Measurements from ENCODE around the gene COPS6. TPM values are rescaled to one million over a fixed set of nuclear protein-coding genes. Genes with fewer than 3 reads are reported as not detected.

COPS6 gene
- total RNA-seq, 4 donors from 2014 or later = 18.3 to 61.3 (median 44.5) TPM

- in situ Hi-C loops (cut with MboI; ENCODE audit: low pct_ligation_motif_present in 1 of 4, low pct_unique_long_range_greater_than_20kb in 1 of 4, low sequenced_read_pairs in 3 of 4) = no loop called here
Measured at GRCh38 chr7:100115026-100115425, 26.3 kb downstream of the COPS6 start.

GRCh38 chr7:100118388-100119071, 29.8 kb downstream of the COPS6 start:
- Histone ChIP-seq H3K36me3 (no peaks in the 10 kb centered on the region), H3K27ac (peak overlapping the region; percentile 88 to 94 (median 90)), H3K9me3 (no peaks in the 10 kb centered on the region), H3K4me3 (peak overlapping the region; percentile 60 to 78 (median 73)), H3K4me1 (peaks cover 6 to 20% (median 17%) of the 10 kb centered on the region in 4 donors), H3K27me3 (no peaks in the 10 kb centered on the region)
- intact Hi-C loops (cut with DNase I; ENCODE audit: low total_unique reads) (no loop called here), in situ Hi-C loops (cut with MboI; ENCODE audit: low pct_ligation_motif_present in 1 of 4, low pct_unique_long_range_greater_than_20kb in 1 of 4, low sequenced_read_pairs in 3 of 4) (no loop called here)
- WGBS, 2 donors (ENCODE audit: low coverage in 1 of 2) = 18 to 21% methylated on average over 11 to 18 of the region's 18 CpGs
- DNase-seq = no peak
- TF ChIP-seq EP300 (IDR thresholded peaks at IDR 0.05; ENCODE audit: low read depth) (no peak), POLR2A (IDR thresholded peaks at IDR 0.05) (no peak), POLR2AphosphoS5 (IDR thresholded peaks at IDR 0.05) (no peak)
- TF ChIP-seq, protein P1, sequence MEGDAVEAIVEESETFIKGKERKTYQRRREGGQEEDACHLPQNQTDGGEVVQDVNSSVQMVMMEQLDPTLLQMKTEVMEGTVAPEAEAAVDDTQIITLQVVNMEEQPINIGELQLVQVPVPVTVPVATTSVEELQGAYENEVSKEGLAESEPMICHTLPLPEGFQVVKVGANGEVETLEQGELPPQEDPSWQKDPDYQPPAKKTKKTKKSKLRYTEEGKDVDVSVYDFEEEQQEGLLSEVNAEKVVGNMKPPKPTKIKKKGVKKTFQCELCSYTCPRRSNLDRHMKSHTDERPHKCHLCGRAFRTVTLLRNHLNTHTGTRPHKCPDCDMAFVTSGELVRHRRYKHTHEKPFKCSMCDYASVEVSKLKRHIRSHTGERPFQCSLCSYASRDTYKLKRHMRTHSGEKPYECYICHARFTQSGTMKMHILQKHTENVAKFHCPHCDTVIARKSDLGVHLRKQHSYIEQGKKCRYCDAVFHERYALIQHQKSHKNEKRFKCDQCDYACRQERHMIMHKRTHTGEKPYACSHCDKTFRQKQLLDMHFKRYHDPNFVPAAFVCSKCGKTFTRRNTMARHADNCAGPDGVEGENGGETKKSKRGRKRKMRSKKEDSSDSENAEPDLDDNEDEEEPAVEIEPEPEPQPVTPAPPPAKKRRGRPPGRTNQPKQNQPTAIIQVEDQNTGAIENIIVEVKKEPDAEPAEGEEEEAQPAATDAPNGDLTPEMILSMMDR (IDR thresholded peaks at IDR 0.05) = no peak

More at GRCh38 chr7:100115026-100115425, 26.3 kb downstream of the COPS6 start:
- Histone ChIP-seq H3K9me3 (no peaks in the 10 kb centered on the region), H3K27ac (no peak overlapping the region), H3K27me3 (no peaks in the 10 kb centered on the region), H3K4me3 (no peak overlapping the region), H3K4me1 (peaks cover 6 to 12% (median 9%) of the 10 kb centered on the region in 4 donors), H3K36me3 (peaks cover 0 to 9% (median 4%) of the 10 kb centered on the region in 4 donors)
- intact Hi-C loops (cut with DNase I; ENCODE audit: low total_unique reads) = no loop called here
- TF ChIP-seq, protein P1 (IDR thresholded peaks at IDR 0.05) = no peak
- TF ChIP-seq POLR2AphosphoS5 (IDR thresholded peaks at IDR 0.05) (no peak), EP300 (IDR thresholded peaks at IDR 0.05; ENCODE audit: low read depth) (no peak), POLR2A (IDR thresholded peaks at IDR 0.05) (no peak)
- DNase-seq = no peak
- 91 to 96% methylated on average over 5 to 7 of the region's 7 CpGs for WGBS, 2 donors (ENCODE audit: low coverage in 1 of 2)

GRCh38 chr7:100119072-100119969, 30.6 kb downstream of the COPS6 start, which contains the start of the genes CNPY4 and TAF6:
CNPY4 (plus strand) TSS chr7:100119634; CDS start chr7:100119745, 111 bp downstream.
TAF6 (minus strand) TSS chr7:100119358; CDS start chr7:100114209, 5,149 bp downstream.
- peak within 1 kb of the TSS; percentile 63 to 78 (median 73) for H3K4me3 ChIP-seq
- no peaks in the 10 kb centered on the region for H3K9me3 ChIP-seq
- peak; percentile 96 for DNase-seq
- H3K36me3 ChIP-seq = no peaks in the 10 kb centered on the region
- TF ChIP-seq, protein P1 (IDR thresholded peaks at IDR 0.05) = peak in 3 of 5 experiments; percentile 13 to 34 (median 28)
- TF ChIP-seq POLR2AphosphoS5 (IDR thresholded peaks at IDR 0.05) (peak; percentile 48 to 66 (median 50)), EP300 (IDR thresholded peaks at IDR 0.05; ENCODE audit: low read depth) (no peak), POLR2A (IDR thresholded peaks at IDR 0.05) (peak; percentile 56)
- intact Hi-C loops (cut with DNase I; ENCODE audit: low total_unique reads) = no loop called here
- in situ Hi-C loops (cut with MboI; ENCODE audit: low pct_ligation_motif_present in 1 of 4, low pct_unique_long_range_greater_than_20kb in 1 of 4, low sequenced_read_pairs in 3 of 4) = no loop called here
- no peaks in the 10 kb centered on the region for H3K27me3 ChIP-seq
- peak within 1 kb of the TSS; percentile 88 to 94 (median 90) for H3K27ac ChIP-seq
- peaks cover 6 to 24% (median 21%) of the 10 kb centered on the region in 4 donors for H3K4me1 ChIP-seq
- WGBS, 2 donors (ENCODE audit: low coverage in 1 of 2) = 0% methylated on average over 47 of the region's 49 CpGs; no CpG with 5 or more reads in 1 of the 2 donors
